Right lobe of liver (tissue), 6 donors: ENCODE results near the gene ATXN7. TPM values are rescaled to one million over a fixed set of nuclear protein-coding genes. Genes with fewer than 3 reads are reported as not detected.

Source experiments
- ATAC-seq, 4 donors: fragments of 200-7000 bp; cut with Tn5 transposase; one replicate each; pipeline ENCODE4 v1.9.1; 2020; ENCODE audit warnings: mild to moderate bottlenecking in 4 of 4, moderate library complexity in 4 of 4
- DNase-seq, 3 donors: peaks; one replicate each; pipeline ENCODE4 v3.0.0-alpha.2; 2020
- H3K27ac ChIP-seq, 3 donors: fragments of 200-600 bp; one replicate each; pipeline ENCODE4 v1.8.0; 2022
- H3K27me3 ChIP-seq, 2 donors: fragments of 200-600 bp; one replicate each; pipeline ENCODE4 v1.8.0; 2022
- H3K36me3 ChIP-seq, 4 donors: fragments of 200-600 bp; sonication (generic) in 1 of 4; one replicate each; pipeline versions ENCODE4 v1.5.1 to v1.8.0; 2017 to 2022; ENCODE audit warnings: control low read depth in 1 of 4
- H3K4me1 ChIP-seq, 4 donors: fragments of 200-600 bp; sonication (generic) in 1 of 4; one replicate each; pipeline versions ENCODE4 v1.5.1 to v1.8.0; 2017 to 2022; ENCODE audit warnings: control low read depth in 1 of 4
- H3K4me3 ChIP-seq, 3 donors: fragments of 200-600 bp; one replicate each; pipeline ENCODE4 v1.8.0; 2022
- H3K9me3 ChIP-seq, 4 donors: fragments of 200-600 bp; sonication (generic) in 1 of 4; one replicate each; pipeline versions ENCODE4 v1.5.1 to v1.8.0; 2017 to 2022; ENCODE audit warnings: control low read depth in 1 of 4
- CTCF ChIP-seq, 4 donors: fragments of 200-600 bp in 3 of 4; fragments of 450-650 bp in 1 of 4; IDR thresholded peaks; one replicate each; pipeline versions ENCODE4 v1.5.1 to v1.8.0; 2016 to 2022; ENCODE audit warnings: antibody characterized with exemption in 4 of 4, mild to moderate bottlenecking in 2 of 4
- POLR2A ChIP-seq: fragments of 450-650 bp; IDR thresholded peaks from one replicate; pipeline ENCODE4 v1.6.1; 2017; ENCODE audit warnings: antibody characterized with exemption, mild to moderate bottlenecking
- WGBS: methylation state at CpG from one replicate; pipeline ENCODE4 v1.1.6; 2018; ENCODE audit warnings: low coverage, low lambda C conversion rate; ENCODE audit not compliant: insufficient coverage; ENCODE audit errors: missing lambda C conversion rate; 5-methylcytosine and 5-hydroxymethylcytosine counted together
- intact Hi-C, 2 donors: fragments of 100-400 bp; cut with DNase I; formaldehyde crosslinking; loops; one replicate each; pipeline versions ENCODE4 v1.11.2 to v1.14.1; 2022
- total RNA-seq, 6 experiments: library from RNA; depleted of rRNA in 2 of 6; stranded (reverse); fragments of >200 nt in 2 of 6; fragmentation: NEBNext Ultra II Directional in 3 of 6; extraction: Animal tissue kit (Norgen Biotek cat#: 25700) in 3 of 6; gene quantifications; one replicate each; pipeline versions ENCODE4 v1.1.0 to v1.2.4, GENCODE V29; 2016 to 2023
- donor health status: DM: no; HTN: yes; CAD: no.
- donor health status: DM: no; HTN: no; CAD: no.
- donor health status: DM: no; HTN: no; CAD: no.
- donor health status: DM: no; HTN: yes; CAD: no.
- donor health status: DM: no; HTN: yes; CAD: no.

The ATXN7 gene
- total RNA-seq, 6 experiments from 2014 or later = 14.6 to 18.6 (median 15.0) TPM

GRCh38 chr3:63947594-63947993 lies 83.9 kb downstream of the ATXN7 start:
- intact Hi-C loops = no loop called here
- no peaks in the 10 kb centered on the region for H3K36me3 ChIP-seq
- H3K4me1 ChIP-seq = peaks cover 0 to 14% (median 3%) of the 10 kb centered on the region in 4 donors
- ATAC-seq = no peak
- no peaks in the 10 kb centered on the region for H3K27me3 ChIP-seq
- no peak for DNase-seq
- H3K4me3 ChIP-seq = no peak overlapping the region
- TF ChIP-seq POLR2A (no peak), CTCF (IDR thresholded peaks at IDR 0.05) (no peak)
- 77% methylated on average over 2 of the region's 2 CpGs for WGBS
- no peak overlapping the region for H3K27ac ChIP-seq
- H3K9me3 ChIP-seq = no peaks in the 10 kb centered on the region

GRCh38 chr3:63949005-63949404 lies 85.3 kb downstream of the ATXN7 start:
- Histone ChIP-seq H3K4me3 (no peak overlapping the region), H3K4me1 (peaks cover 0 to 14% (median 3%) of the 10 kb centered on the region in 4 donors), H3K36me3 (no peaks in the 10 kb centered on the region), H3K27me3 (no peaks in the 10 kb centered on the region), H3K9me3 (no peaks in the 10 kb centered on the region), H3K27ac (no peak overlapping the region)
- WGBS = 100% methylated on average over 2 of the region's 2 CpGs
- intact Hi-C loops = no loop called here
- no peak for ATAC-seq
- DNase-seq = no peak
- TF ChIP-seq POLR2A = no peak
- TF ChIP-seq CTCF (IDR thresholded peaks at IDR 0.05) = no peak

GRCh38 chr3:63950698-63951097 lies 87.0 kb downstream of the ATXN7 start:
- no peaks in the 10 kb centered on the region for H3K27me3 ChIP-seq
- intact Hi-C loops = no loop called here
- no peak overlapping the region for H3K27ac ChIP-seq
- no peaks in the 10 kb centered on the region for H3K9me3 ChIP-seq
- H3K4me1 ChIP-seq = peaks cover 0 to 23% (median 0%) of the 10 kb centered on the region in 4 donors
- H3K36me3 ChIP-seq = no peaks in the 10 kb centered on the region
- DNase-seq (no peak), ATAC-seq (no peak)
- TF ChIP-seq POLR2A (no peak), CTCF (IDR thresholded peaks at IDR 0.05) (no peak)
- WGBS = 100% methylated on average over 1 of the region's 1 CpG
- no peak overlapping the region for H3K4me3 ChIP-seq

GRCh38 chr3:63951492-63952247 lies 88.0 kb downstream of the ATXN7 start:
- 27% methylated on average over 1 of the region's 1 CpG for WGBS

More at GRCh38 chr3:63951492-63952247, 88.0 kb downstream of the ATXN7 start:
- no peak for TF ChIP-seq POLR2A
- TF ChIP-seq CTCF (IDR thresholded peaks at IDR 0.05) = no peak
- ATAC-seq (no peak), DNase-seq (no peak)
- H3K27ac ChIP-seq = no peak overlapping the region
- H3K9me3 ChIP-seq = no peaks in the 10 kb centered on the region
- intact Hi-C loops = no loop called here
- H3K36me3 ChIP-seq = no peaks in the 10 kb centered on the region
- peaks cover 0 to 29% (median 0%) of the 10 kb centered on the region in 4 donors for H3K4me1 ChIP-seq
- H3K27me3 ChIP-seq = no peaks in the 10 kb centered on the region
- no peak overlapping the region for H3K4me3 ChIP-seq
